ENCODE data around the gene DNM2.
A peak's percentile ranks its signal among the peaks of the same experiment; 100 is the strongest.
"Not testable (repeated sequence)": the region's sequence is repeated elsewhere in the genome, so short reads cannot be mapped to it uniquely, and the experiment has no call there.

The DNM2 gene

DNA sequence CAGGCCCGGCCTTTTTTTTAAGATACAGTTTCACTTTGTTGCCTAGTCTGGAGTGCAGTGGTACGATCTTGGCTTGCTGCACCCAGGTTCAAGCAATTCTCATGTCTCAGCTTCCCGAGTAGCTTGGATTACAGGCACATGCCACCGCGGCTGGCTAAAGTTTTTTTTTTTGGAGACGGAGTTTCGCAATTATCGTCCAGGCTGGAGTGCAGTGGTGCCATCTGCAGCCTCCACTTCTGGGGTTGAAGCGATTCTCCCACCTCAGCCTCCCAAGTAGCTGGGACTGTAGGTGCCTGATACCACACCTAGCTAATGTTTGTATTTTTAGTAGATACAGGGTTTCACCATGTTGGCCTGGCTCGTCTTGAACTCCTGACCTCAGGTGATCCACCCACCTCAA, 148.6 kb downstream of the DNM2 start:
- DNase-seq (ENCODE audit: low spot score) = no peak

GRCh38 chr19:10868872-10869547, 151.1 kb downstream of the DNM2 start:
- no peak for DNase-seq (ENCODE audit: low spot score)

GRCh38 chr19:10869872-10870311, 152.0 kb downstream of the DNM2 start:
- not testable (repeated sequence) for DNase-seq (ENCODE audit: low spot score)

GRCh38 chr19:10870501-10870954, 152.6 kb downstream of the DNM2 start:
- no peak for DNase-seq (ENCODE audit: low spot score)

DNA sequence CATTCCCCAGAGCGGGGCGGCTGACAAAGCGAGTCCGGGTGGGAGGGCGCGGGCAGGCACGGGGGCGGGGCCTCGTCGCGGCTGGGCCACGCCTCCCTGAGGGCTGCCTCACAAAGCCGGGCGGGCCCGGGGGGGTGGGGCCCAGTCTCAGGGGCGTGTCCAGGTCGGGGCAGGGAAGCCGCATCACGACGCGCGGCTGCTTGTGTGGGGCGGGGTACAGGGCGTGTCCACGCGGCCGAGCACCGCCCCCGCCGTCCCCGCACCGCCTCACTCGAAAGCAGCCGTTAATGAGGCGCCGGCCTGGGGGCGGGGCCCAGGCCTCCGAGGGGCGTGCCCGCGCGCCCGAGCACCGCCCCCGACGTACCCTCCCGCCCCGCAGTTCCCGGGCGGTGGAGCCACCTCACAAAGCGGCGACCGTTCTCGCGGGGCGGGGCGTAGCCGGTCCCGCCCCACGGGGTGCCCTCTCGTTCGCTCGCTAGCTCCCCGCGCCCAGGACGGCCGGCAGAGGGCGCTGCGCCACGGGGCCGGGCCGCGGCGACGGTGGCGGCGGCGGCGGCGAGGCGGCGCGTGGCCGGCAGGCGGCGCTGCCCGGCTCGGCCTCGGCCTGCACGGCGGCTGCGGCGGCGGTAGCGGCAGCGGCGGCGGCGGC, 153.2 kb downstream of the DNM2 start, which contains the start of gene CARM1:
TSS of gene CARM1 (plus strand) at position 599 of the 649 bp plus-strand sequence. CDS start 150 bp downstream, outside the sequence.
- DNase-seq (ENCODE audit: low spot score) = peak; percentile 99

- no peak for DNase-seq (ENCODE audit: low spot score)
Measured at GRCh38 chr19:10871711-10872545, 154.0 kb downstream of the DNM2 start.

DNA sequence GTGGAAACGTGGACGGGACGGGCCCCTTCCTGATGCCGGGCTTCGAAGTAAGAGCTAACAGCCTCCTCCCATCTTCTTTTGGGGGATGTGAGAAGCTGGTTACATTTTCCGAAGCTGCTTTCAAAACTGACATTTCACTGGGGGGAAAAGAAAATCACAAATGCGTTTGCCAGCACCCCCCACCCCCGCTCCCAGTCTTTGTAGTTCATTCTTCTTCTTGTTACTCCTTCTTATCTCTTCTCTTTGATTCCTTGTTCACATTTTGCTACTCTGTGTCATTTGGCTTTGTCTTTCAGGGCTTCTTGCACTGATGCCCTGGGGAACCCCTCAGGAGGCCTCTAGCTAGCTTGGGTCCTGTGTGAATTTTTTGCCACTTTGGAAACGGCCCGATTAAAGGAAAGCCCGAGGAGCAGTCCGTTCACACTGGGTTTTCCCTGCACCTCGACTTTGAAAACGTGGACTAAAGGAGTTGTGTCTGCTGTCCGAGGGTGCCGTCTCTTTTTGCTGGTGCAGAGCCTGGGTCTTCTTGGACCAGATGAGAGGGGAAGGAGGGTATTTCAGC, 154.7 kb downstream of the DNM2 start:
- DNase-seq (ENCODE audit: low spot score) = peak; percentile 16

DNA sequence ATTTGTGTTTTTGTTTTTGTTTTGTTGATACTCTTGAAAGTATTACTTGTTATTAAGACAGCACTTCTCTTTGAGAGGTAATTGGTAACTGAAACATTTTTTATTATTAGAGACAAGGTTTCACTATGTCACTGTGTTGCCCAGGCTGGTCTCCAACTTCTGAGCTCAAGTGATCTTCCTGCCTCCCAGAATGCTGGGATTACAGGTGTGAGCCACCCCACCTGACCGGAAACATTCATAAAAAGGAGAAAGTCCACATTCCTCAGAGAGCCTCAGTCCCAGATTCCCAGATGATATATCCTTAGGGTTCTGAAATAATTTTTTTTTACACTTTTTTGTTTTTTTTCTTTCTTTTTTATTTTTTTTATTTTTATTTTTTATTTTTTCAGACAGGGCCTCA, 156.1 kb downstream of the DNM2 start:
- no peak for DNase-seq (ENCODE audit: low spot score)

- no peak for DNase-seq (ENCODE audit: low spot score)
Measured at GRCh38 chr19:10876459-10877240, 158.8 kb downstream of the DNM2 start.

DNA sequence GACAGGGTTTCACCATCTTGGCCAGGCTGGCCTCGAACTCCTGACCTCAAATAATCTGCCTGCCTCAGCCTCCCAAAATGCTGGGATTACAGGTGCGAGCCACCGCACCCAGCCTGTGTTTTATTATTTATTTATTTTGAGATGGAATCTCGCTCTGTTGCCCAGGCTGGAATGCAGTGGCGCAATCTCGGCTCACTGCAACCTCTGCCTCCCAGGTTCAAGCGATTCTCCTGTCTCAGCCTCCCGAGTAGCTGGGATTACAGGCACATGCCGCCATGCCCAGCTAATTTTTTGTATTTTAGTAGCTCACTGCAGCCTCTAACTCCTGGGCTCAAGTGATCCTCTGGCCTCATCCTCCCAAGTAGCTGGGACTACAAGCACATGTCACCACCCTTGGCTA, 159.7 kb downstream of the DNM2 start:
- DNase-seq (ENCODE audit: low spot score) = not testable (repeated sequence)

GRCh38 chr19:10878253-10878652, 160.4 kb downstream of the DNM2 start:
- no peak for DNase-seq (ENCODE audit: low spot score)
